ENCODE results near the gene ADGRV1.
"Not testable (repeated sequence)": the region's sequence is repeated elsewhere in the genome, so short reads cannot be mapped to it uniquely, and the experiment has no call there.

The ADGRV1 gene

GRCh38 chr5:91012867-91013266 is 454.3 kb downstream of the ADGRV1 start:
- DNase-seq = not testable (repeated sequence)

GRCh38 chr5:91016322-91016721 is 457.7 kb downstream of the ADGRV1 start:
- no peak for DNase-seq

- DNase-seq = no peak
These were observed 458.5 kb downstream of the ADGRV1 start for GRCh38 chr5:91016954-91017700.

- no peak for DNase-seq
These were observed 459.6 kb downstream of the ADGRV1 start for GRCh38 chr5:91018200-91018599.

GRCh38 chr5:91018712-91019371 is 460.2 kb downstream of the ADGRV1 start:
- DNase-seq = no peak

GRCh38 chr5:91020065-91020800 is 461.6 kb downstream of the ADGRV1 start:
- no peak for DNase-seq

GRCh38 chr5:91022518-91022917 is 463.9 kb downstream of the ADGRV1 start:
- DNase-seq = no peak

- DNase-seq = no peak
These were observed 465.6 kb downstream of the ADGRV1 start for GRCh38 chr5:91024206-91024605.

- no peak for DNase-seq
These were observed 466.1 kb downstream of the ADGRV1 start for GRCh38 chr5:91024727-91025126.

GRCh38 chr5:91025449-91025848 is 466.9 kb downstream of the ADGRV1 start:
- no peak for DNase-seq

- no peak for DNase-seq
These were observed 467.4 kb downstream of the ADGRV1 start for GRCh38 chr5:91025956-91026355.

GRCh38 chr5:91026466-91026865 is 467.9 kb downstream of the ADGRV1 start:
- no peak for DNase-seq

- no peak for DNase-seq
These were observed 469.0 kb downstream of the ADGRV1 start for GRCh38 chr5:91027405-91028139.

GRCh38 chr5:91028499-91028956 is 469.9 kb downstream of the ADGRV1 start:
- DNase-seq = no peak

- no peak for DNase-seq
These were observed 472.2 kb downstream of the ADGRV1 start for GRCh38 chr5:91030521-91031401.

- DNase-seq = no peak
These were observed 472.8 kb downstream of the ADGRV1 start for GRCh38 chr5:91031402-91031752.

- no peak for DNase-seq
These were observed 473.5 kb downstream of the ADGRV1 start for GRCh38 chr5:91032125-91032524.

GRCh38 chr5:91033370-91033769 is 474.8 kb downstream of the ADGRV1 start:
- no peak for DNase-seq

GRCh38 chr5:91038180-91038808 is 479.7 kb downstream of the ADGRV1 start:
- no peak for DNase-seq

GRCh38 chr5:91041132-91041531 is 482.5 kb downstream of the ADGRV1 start:
- DNase-seq = not testable (repeated sequence)

- DNase-seq = no peak
These were observed 483.8 kb downstream of the ADGRV1 start for GRCh38 chr5:91042247-91042935.
